Smooth muscle cell (in vitro differentiated cells): ENCODE results near the gene RAD51B. TPM values are rescaled to one million over a fixed set of nuclear protein-coding genes. Genes with fewer than 3 reads are reported as not detected.

Source experiments
- DNase-seq: peaks from one replicate; lab custom pipeline; 2025; ENCODE audit not compliant: unreplicated experiment; lab: John Stamatoyannopoulos, UW
- H2AFZ ChIP-seq: fragments of 200-600 bp; sonication (generic); 2 replicates; pipeline ENCODE4 v1.6.0; 2016; ENCODE audit warnings: antibody characterized with exemption, low read depth, mild to moderate bottlenecking
- H3F3A ChIP-seq: fragments of 200-600 bp; sonication (generic); 2 replicates; pipeline ENCODE4 v1.6.0; 2017; ENCODE audit warnings: antibody characterized with exemption, low read depth
- H3K27ac ChIP-seq: fragments of 200-600 bp; sonication (generic); 2 replicates; pipeline ENCODE4 v1.5.1; 2016; ENCODE audit warnings: low read depth, mild to moderate bottlenecking
- H3K27me3 ChIP-seq: fragments of 200-600 bp; sonication (generic); 2 replicates; pipeline ENCODE4 v1.6.1; 2016; ENCODE audit warnings: low read depth, mild to moderate bottlenecking
- H3K36me3 ChIP-seq: fragments of 200-600 bp; sonication (generic); 2 replicates; pipeline ENCODE4 v1.5.1; 2016; ENCODE audit warnings: low read depth
- H3K4me1 ChIP-seq: fragments of 200-600 bp; sonication (generic); 2 replicates; pipeline ENCODE4 v1.5.1; 2016; ENCODE audit warnings: low read depth
- H3K4me2 ChIP-seq: fragments of 200-600 bp; sonication (generic); 2 replicates; pipeline ENCODE4 v1.6.0; 2016; ENCODE audit warnings: mild to moderate bottlenecking
- H3K4me3 ChIP-seq: fragments of 200-600 bp; sonication (generic); 2 replicates; pipeline ENCODE4 v1.5.1; 2016; ENCODE audit warnings: mild to moderate bottlenecking
- H3K79me2 ChIP-seq: fragments of 200-600 bp; sonication (generic); 2 replicates; pipeline ENCODE4 v1.6.0; 2016; ENCODE audit warnings: low read depth, mild to moderate bottlenecking
- H3K9ac ChIP-seq: fragments of 200-600 bp; sonication (generic); 2 replicates; pipeline ENCODE4 v1.6.0; 2016; ENCODE audit warnings: low read depth
- H3K9me3 ChIP-seq: fragments of 200-600 bp; sonication (generic); replicated peaks from 2 replicates; pipeline ENCODE4 v1.5.1; 2016; ENCODE audit warnings: low read depth
- H4K20me1 ChIP-seq: fragments of 200-600 bp; sonication (generic); 2 replicates; pipeline ENCODE4 v1.6.0; 2016; ENCODE audit warnings: low read depth
- WGBS: methylation state at CpG from one replicate; pipeline ENCODE4 v1.1.7; 2016; ENCODE audit warnings: low lambda C conversion rate; 5-methylcytosine and 5-hydroxymethylcytosine counted together
- polyA plus RNA-seq: library from polyadenylated mRNA; unstranded; fragments of >200 nt; fragmentation: Nextera tagmentation; extraction: Ambion mirVana; gene quantifications from 2 replicates; pipeline ENCODE4 v1.2.1, GENCODE V29; 2016
- total RNA-seq: library from RNA; depleted of rRNA; stranded (reverse); fragments of >200 nt; gene quantifications from 2 replicates; pipeline ENCODE4 v1.2.3, GENCODE V29; 2014
- TF ChIP-seq, protein P1 (sequence below): fragments of 200-600 bp; sonication (generic); IDR thresholded peaks from 2 replicates; pipeline ENCODE4 v1.5.1; 2017; ENCODE audit warnings: borderline replicate concordance, mild to moderate bottlenecking, antibody characterized with exemption; ENCODE audit not compliant: insufficient read depth, poor library complexity, severe bottlenecking

RAD51B gene
- total and polyA plus RNA-seq, 2 experiments from 2014 or later = 4.6 to 5.3 TPM

DNA sequence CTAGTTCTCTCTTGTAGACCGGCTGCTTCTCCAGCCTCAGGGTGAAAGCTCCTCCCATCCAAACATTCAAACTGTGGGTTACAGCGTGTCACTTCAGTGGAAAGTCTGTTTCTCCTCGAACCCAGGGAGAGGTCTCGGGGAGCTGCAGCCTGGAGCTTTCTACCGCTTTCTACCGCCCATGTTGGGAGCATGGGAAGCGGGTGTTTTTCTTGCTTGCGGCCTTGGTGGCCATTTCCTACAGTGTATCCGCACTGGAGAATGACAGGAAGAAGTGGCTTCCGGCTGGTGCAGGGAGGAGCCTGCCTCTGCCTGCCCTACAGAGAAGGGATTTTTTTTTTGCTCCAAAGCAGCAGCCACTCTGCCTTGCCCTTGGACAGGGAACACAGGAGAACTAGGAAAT is 952.1 kb downstream of the RAD51B start:
- Histone ChIP-seq H3K27ac (no peak overlapping the region), H3K4me3 (no peak overlapping the region), H3K9ac (no peak overlapping the region), H3K4me1 (no peaks in the 10 kb centered on the region), H4K20me1 (no peaks in the 10 kb centered on the region), H3K79me2 (no peaks in the 10 kb centered on the region), H2AFZ (no peak overlapping the region), H3K36me3 (no peaks in the 10 kb centered on the region), H3F3A (no peaks in the 10 kb centered on the region), H3K4me2 (no peak overlapping the region), H3K9me3 (no peaks in the 10 kb centered on the region), H3K27me3 (no peaks in the 10 kb centered on the region)
- 88% methylated on average over 10 of the region's 10 CpGs for WGBS
- TF ChIP-seq, protein P1, sequence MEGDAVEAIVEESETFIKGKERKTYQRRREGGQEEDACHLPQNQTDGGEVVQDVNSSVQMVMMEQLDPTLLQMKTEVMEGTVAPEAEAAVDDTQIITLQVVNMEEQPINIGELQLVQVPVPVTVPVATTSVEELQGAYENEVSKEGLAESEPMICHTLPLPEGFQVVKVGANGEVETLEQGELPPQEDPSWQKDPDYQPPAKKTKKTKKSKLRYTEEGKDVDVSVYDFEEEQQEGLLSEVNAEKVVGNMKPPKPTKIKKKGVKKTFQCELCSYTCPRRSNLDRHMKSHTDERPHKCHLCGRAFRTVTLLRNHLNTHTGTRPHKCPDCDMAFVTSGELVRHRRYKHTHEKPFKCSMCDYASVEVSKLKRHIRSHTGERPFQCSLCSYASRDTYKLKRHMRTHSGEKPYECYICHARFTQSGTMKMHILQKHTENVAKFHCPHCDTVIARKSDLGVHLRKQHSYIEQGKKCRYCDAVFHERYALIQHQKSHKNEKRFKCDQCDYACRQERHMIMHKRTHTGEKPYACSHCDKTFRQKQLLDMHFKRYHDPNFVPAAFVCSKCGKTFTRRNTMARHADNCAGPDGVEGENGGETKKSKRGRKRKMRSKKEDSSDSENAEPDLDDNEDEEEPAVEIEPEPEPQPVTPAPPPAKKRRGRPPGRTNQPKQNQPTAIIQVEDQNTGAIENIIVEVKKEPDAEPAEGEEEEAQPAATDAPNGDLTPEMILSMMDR = no peak
- DNase-seq = no peak

DNA sequence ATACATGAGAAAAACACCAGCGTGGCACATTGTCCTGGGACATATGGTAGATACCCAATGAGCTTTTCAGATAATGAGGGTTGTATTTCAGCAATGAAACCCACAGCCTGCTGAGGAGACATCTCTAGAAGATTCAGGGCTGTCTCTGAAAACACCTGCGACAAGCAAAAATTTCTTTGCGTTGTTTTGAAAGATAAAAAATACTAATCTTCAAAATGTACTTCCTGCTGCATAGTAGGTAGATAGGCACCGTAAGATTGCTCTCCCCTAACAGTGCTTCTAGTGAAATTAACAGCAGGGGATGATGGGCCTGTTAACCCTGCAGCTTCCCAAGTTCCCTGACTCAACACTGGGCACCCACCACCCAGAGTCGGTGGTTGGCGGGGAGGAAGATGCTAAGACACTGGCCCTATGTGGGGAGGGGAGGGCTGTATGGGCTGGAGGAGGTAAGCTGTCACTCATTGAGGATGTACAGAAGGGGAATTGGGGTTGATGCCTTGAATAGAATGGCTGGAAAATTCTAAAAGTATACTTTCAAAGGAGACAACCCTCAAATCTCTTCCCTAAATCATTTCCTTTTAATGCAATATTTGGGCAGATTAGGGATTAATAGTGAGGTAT is 953.3 kb downstream of the RAD51B start:
- TF ChIP-seq, protein P1 = no peak
- H3K4me2 ChIP-seq = no peak overlapping the region
- H3K79me2 ChIP-seq = no peaks in the 10 kb centered on the region
- DNase-seq = no peak
- no peaks in the 10 kb centered on the region for H3K9me3 ChIP-seq
- no peaks in the 10 kb centered on the region for H3K27me3 ChIP-seq
- no peaks in the 10 kb centered on the region for H3K36me3 ChIP-seq
- H3K9ac ChIP-seq = no peak overlapping the region
- WGBS = 92% methylated on average over 6 of the region's 6 CpGs
- no peaks in the 10 kb centered on the region for H3K4me1 ChIP-seq
- H2AFZ ChIP-seq = no peak overlapping the region
- no peak overlapping the region for H3K27ac ChIP-seq
- H4K20me1 ChIP-seq = no peaks in the 10 kb centered on the region
- no peak overlapping the region for H3K4me3 ChIP-seq
- peaks cover 5% of the 10 kb centered on the region for H3F3A ChIP-seq

DNA sequence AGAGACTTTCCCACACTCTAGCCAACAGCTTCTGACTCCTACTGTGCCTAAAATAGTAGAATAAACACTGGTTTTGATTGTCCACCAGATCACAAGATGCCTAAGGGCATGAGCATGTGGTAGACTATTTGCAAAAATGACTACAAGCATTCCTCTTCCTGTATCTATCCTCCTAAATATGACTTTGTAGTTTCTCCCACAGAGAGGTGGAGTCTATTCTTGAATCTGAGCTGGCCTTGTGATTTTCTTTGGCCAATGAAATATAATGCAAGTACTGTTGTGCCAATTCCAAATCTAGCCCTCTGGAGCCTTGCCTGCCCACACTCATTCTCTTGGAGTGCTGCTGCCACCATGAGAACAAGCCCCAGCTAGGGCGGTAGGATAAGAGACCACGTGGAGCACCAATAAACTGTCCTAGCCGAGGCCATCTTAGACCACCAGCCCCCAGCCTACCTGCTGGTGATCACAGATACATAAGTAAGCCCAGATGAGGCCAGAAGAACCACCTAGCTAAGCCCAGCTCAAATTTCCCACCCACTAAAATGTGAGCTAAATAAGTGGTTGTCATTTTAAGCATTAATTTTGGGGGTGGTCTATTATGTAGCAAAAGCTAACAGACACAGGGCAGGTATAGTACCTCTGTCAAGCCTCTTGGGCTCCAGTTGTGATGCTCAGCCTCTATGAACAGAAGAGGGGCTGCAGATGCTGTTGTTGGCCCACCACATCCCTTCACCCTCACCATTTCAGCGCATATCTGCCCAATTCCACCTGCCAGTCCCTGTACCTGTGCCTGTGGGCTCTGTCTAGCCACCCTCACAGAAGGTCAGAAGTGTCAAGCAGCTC is 955.4 kb downstream of the RAD51B start:
- Histone ChIP-seq H3K4me1 (peaks cover 10% of the 10 kb centered on the region), H3K9me3 (no peaks in the 10 kb centered on the region), H4K20me1 (no peaks in the 10 kb centered on the region), H3K27me3 (no peaks in the 10 kb centered on the region), H3K9ac (no peak overlapping the region), H3K4me3 (no peak overlapping the region), H2AFZ (no peak overlapping the region), H3K4me2 (no peak overlapping the region), H3K36me3 (no peaks in the 10 kb centered on the region), H3K27ac (no peak overlapping the region), H3F3A (peaks cover 22% of the 10 kb centered on the region), H3K79me2 (no peaks in the 10 kb centered on the region)
- TF ChIP-seq, protein P1 = no peak
- WGBS = 88% methylated on average over 4 of the region's 4 CpGs
- no peak for DNase-seq
